Ectodermal cell (in vitro differentiated cells): ENCODE results near the gene TMEM143.
"Not testable (repeated sequence)": the region's sequence is repeated elsewhere in the genome, so short reads cannot be mapped to it uniquely, and the experiment has no call there.

Experiments
- H3K27ac ChIP-seq: 2 replicates; pipeline ENCODE4 v1.7.0; 2013; ENCODE audit warnings: mild to moderate bottlenecking, low read depth, low read length; ENCODE audit not compliant: insufficient read depth, poor library complexity, severe bottlenecking
- H3K27me3 ChIP-seq: 2 replicates; pipeline ENCODE4 v1.7.0; 2013; ENCODE audit warnings: mild to moderate bottlenecking, low read length; ENCODE audit not compliant: insufficient read depth, control insufficient read depth, poor library complexity, severe bottlenecking
- H3K36me3 ChIP-seq: one replicate; pipeline ENCODE4 v1.7.0; 2013; ENCODE audit warnings: low read length; ENCODE audit not compliant: control insufficient read depth, insufficient read depth
- H3K4me1 ChIP-seq: one replicate; pipeline ENCODE4 v1.7.0; 2013; ENCODE audit warnings: low read length; ENCODE audit not compliant: control insufficient read depth, insufficient read depth
- H3K4me3 ChIP-seq: 2 replicates; pipeline ENCODE4 v1.7.0; 2013; ENCODE audit warnings: low read depth, low read length, control low read depth; ENCODE audit not compliant: insufficient read depth
- H3K9me3 ChIP-seq: 2 replicates; pipeline ENCODE4 v1.7.0; 2013; ENCODE audit warnings: mild to moderate bottlenecking, low read length, moderate library complexity; ENCODE audit not compliant: control insufficient read depth
- WGBS, 2 experiments: methylation state at CpG; one replicate each; pipeline ENCODE4 v1.1.7; 2013; ENCODE audit warnings: missing lambda C conversion rate in 2 of 2; 5-methylcytosine and 5-hydroxymethylcytosine counted together

Gene TMEM143

GRCh38 chr19:48310227-48310626 is 53.5 kb downstream of the TMEM143 start:
- 93 to 94% methylated on average over 6 to 7 of the region's 7 CpGs for WGBS, 2 experiments
- Histone ChIP-seq H3K36me3 (no peaks in the 10 kb centered on the region), H3K27ac (no peak overlapping the region), H3K27me3 (no peaks in the 10 kb centered on the region), H3K4me3 (no peak overlapping the region), H3K4me1 (peaks cover 4% of the 10 kb centered on the region), H3K9me3 (no peaks in the 10 kb centered on the region)

GRCh38 chr19:48309731-48310130 is 54.0 kb downstream of the TMEM143 start:
- not testable (repeated sequence) for H3K36me3 ChIP-seq, H3K4me3 ChIP-seq, H3K4me1 ChIP-seq, H3K27me3 ChIP-seq, H3K27ac ChIP-seq, H3K9me3 ChIP-seq
- 92 to 94% methylated on average over 5 of the region's 5 CpGs for WGBS, 2 experiments

GRCh38 chr19:48308631-48309586 is 54.8 kb downstream of the TMEM143 start:
- Histone ChIP-seq H3K4me1 (peaks cover 4% of the 10 kb centered on the region), H3K9me3 (no peaks in the 10 kb centered on the region), H3K4me3 (no peak overlapping the region), H3K27me3 (no peaks in the 10 kb centered on the region), H3K36me3 (no peaks in the 10 kb centered on the region), H3K27ac (no peak overlapping the region)
- 53 to 55% methylated on average over 22 of the region's 22 CpGs for WGBS, 2 experiments

GRCh38 chr19:48303866-48304265 is 59.9 kb downstream of the TMEM143 start:
- no peaks in the 10 kb centered on the region for H3K36me3 ChIP-seq
- no peak overlapping the region for H3K27ac ChIP-seq
- H3K9me3 ChIP-seq, result no peaks in the 10 kb centered on the region
- no peaks in the 10 kb centered on the region for H3K27me3 ChIP-seq
- H3K4me3 ChIP-seq, result no peak overlapping the region
- H3K4me1 ChIP-seq, result peaks cover under 1% of the 10 kb centered on the region
- WGBS, 2 experiments, result 84 to 86% methylated on average over 19 of the region's 19 CpGs

GRCh38 chr19:48303367-48303766 is 60.4 kb downstream of the TMEM143 start:
- 87 to 88% methylated on average over 13 of the region's 13 CpGs for WGBS, 2 experiments
- no peaks in the 10 kb centered on the region for H3K27me3 ChIP-seq
- no peaks in the 10 kb centered on the region for H3K9me3 ChIP-seq
- H3K4me1 ChIP-seq, result no peaks in the 10 kb centered on the region
- no peaks in the 10 kb centered on the region for H3K36me3 ChIP-seq
- H3K4me3 ChIP-seq, result no peak overlapping the region
- no peak overlapping the region for H3K27ac ChIP-seq

- H3K27me3 ChIP-seq, result no peaks in the 10 kb centered on the region
- no peaks in the 10 kb centered on the region for H3K36me3 ChIP-seq
- H3K9me3 ChIP-seq, result no peaks in the 10 kb centered on the region
- no peaks in the 10 kb centered on the region for H3K4me1 ChIP-seq
- no peak overlapping the region for H3K4me3 ChIP-seq
- H3K27ac ChIP-seq, result no peak overlapping the region
- 90 to 94% methylated on average over 12 of the region's 12 CpGs for WGBS, 2 experiments
Observed at GRCh38 chr19:48302600-48302959, 61.2 kb downstream of the TMEM143 start.

GRCh38 chr19:48301886-48302599 is 61.7 kb downstream of the TMEM143 start:
- WGBS, 2 experiments, result 87 to 93% methylated on average over 1 of the region's 1 CpG
- H3K36me3 ChIP-seq, result no peaks in the 10 kb centered on the region
- H3K27ac ChIP-seq, result no peak overlapping the region
- no peaks in the 10 kb centered on the region for H3K4me1 ChIP-seq
- no peaks in the 10 kb centered on the region for H3K9me3 ChIP-seq
- no peak overlapping the region for H3K4me3 ChIP-seq
- H3K27me3 ChIP-seq, result no peaks in the 10 kb centered on the region

GRCh38 chr19:48297975-48298374 is 65.8 kb downstream of the TMEM143 start:
- WGBS, 2 experiments, result 93 to 94% methylated on average over 16 of the region's 16 CpGs
- no peaks in the 10 kb centered on the region for H3K9me3 ChIP-seq
- H3K27me3 ChIP-seq, result no peaks in the 10 kb centered on the region
- no peaks in the 10 kb centered on the region for H3K36me3 ChIP-seq
- H3K4me3 ChIP-seq, result no peak overlapping the region
- no peaks in the 10 kb centered on the region for H3K4me1 ChIP-seq
- H3K27ac ChIP-seq, result no peak overlapping the region

- 91% methylated on average over 42 of the region's 42 CpGs for WGBS, 2 experiments
- H3K27me3 ChIP-seq, result no peaks in the 10 kb centered on the region
Observed at GRCh38 chr19:48296963-48297734, 66.6 kb downstream of the TMEM143 start.

GRCh38 chr19:48295458-48295857 is 68.3 kb downstream of the TMEM143 start:
- Histone ChIP-seq H3K27me3 (peaks cover 4% of the 10 kb centered on the region), H3K9me3 (no peaks in the 10 kb centered on the region), H3K27ac (no peak overlapping the region), H3K36me3 (no peaks in the 10 kb centered on the region), H3K4me1 (peaks cover 5% of the 10 kb centered on the region), H3K4me3 (no peak overlapping the region)
- 92 to 93% methylated on average over 10 of the region's 10 CpGs for WGBS, 2 experiments

More at GRCh38 chr19:48296963-48297734, 66.6 kb downstream of the TMEM143 start:
- no peaks in the 10 kb centered on the region for H3K4me1 ChIP-seq
- H3K9me3 ChIP-seq, result no peaks in the 10 kb centered on the region
- H3K27ac ChIP-seq, result no peak overlapping the region
- no peak overlapping the region for H3K4me3 ChIP-seq
- H3K36me3 ChIP-seq, result no peaks in the 10 kb centered on the region
